HUES64 (cell line): ENCODE results near the gene NR5A1.

ENCODE experiments used
- H3K27ac ChIP-seq: 2 replicates; pipeline ENCODE4 v1.7.0; 2013; ENCODE audit warnings: low read depth, low read length, inconsistent platforms
- H3K27me3 ChIP-seq: 2 replicates; pipeline ENCODE4 v1.6.1; 2013; ENCODE audit warnings: mild to moderate bottlenecking, low read length; ENCODE audit not compliant: insufficient read depth
- H3K36me3 ChIP-seq: 2 replicates; pipeline ENCODE4 v1.6.1; 2013; ENCODE audit warnings: mild to moderate bottlenecking, low read length; ENCODE audit not compliant: insufficient read depth
- H3K4me1 ChIP-seq: 2 replicates; pipeline ENCODE4 v1.6.1; 2013; ENCODE audit warnings: mild to moderate bottlenecking, low read length, moderate library complexity; ENCODE audit not compliant: insufficient read depth
- H3K4me3 ChIP-seq: 2 replicates; pipeline ENCODE4 v1.5.1; 2013; ENCODE audit warnings: mild to moderate bottlenecking, low read length, moderate library complexity
- H3K9ac ChIP-seq: 2 replicates; pipeline ENCODE4 v1.6.1; 2013; ENCODE audit warnings: mild to moderate bottlenecking, low read depth, low read length
- H3K9me3 ChIP-seq: 2 replicates; pipeline ENCODE4 v1.6.1; 2013; ENCODE audit warnings: low read depth, low read length; ENCODE audit not compliant: insufficient read depth
- WGBS: fragments of 150-250, 120-280 bp; methylation state at CpG from one replicate; pipeline ENCODE4 v1.1.7; 2013; ENCODE audit warnings: missing lambda C conversion rate; 5-methylcytosine and 5-hydroxymethylcytosine counted together

The NR5A1 gene

GRCh38 chr9:124444166-124444565 lies 63.0 kb downstream of the NR5A1 start:
- no peaks in the 10 kb centered on the region for H3K9me3 ChIP-seq
- no peak overlapping the region for H3K9ac ChIP-seq
- H3K4me3 ChIP-seq = no peak overlapping the region
- H3K27me3 ChIP-seq = no peaks in the 10 kb centered on the region
- 80% methylated on average over 2 of the region's 3 CpGs for whole genome bisulfite sequencing
- no peaks in the 10 kb centered on the region for H3K4me1 ChIP-seq
- no peak overlapping the region for H3K27ac ChIP-seq
- no peaks in the 10 kb centered on the region for H3K36me3 ChIP-seq

GRCh38 chr9:124443625-124444024 lies 63.6 kb downstream of the NR5A1 start:
- H3K9ac ChIP-seq = no peak overlapping the region
- 95% methylated on average over 2 of the region's 2 CpGs for WGBS
- no peak overlapping the region for H3K27ac ChIP-seq
- no peaks in the 10 kb centered on the region for H3K9me3 ChIP-seq
- H3K4me1 ChIP-seq = no peaks in the 10 kb centered on the region
- H3K27me3 ChIP-seq = no peaks in the 10 kb centered on the region
- H3K36me3 ChIP-seq = no peaks in the 10 kb centered on the region
- H3K4me3 ChIP-seq = no peak overlapping the region

GRCh38 chr9:124442826-124443225 lies 64.4 kb downstream of the NR5A1 start:
- 92% methylated on average over 3 of the region's 3 CpGs for WGBS
- Histone ChIP-seq H3K27me3 (no peaks in the 10 kb centered on the region), H3K4me1 (no peaks in the 10 kb centered on the region), H3K4me3 (no peak overlapping the region), H3K9ac (no peak overlapping the region), H3K36me3 (no peaks in the 10 kb centered on the region), H3K27ac (no peak overlapping the region), H3K9me3 (no peaks in the 10 kb centered on the region)

GRCh38 chr9:124442379-124442778 lies 64.8 kb downstream of the NR5A1 start:
- Histone ChIP-seq H3K9me3 (no peaks in the 10 kb centered on the region), H3K36me3 (no peaks in the 10 kb centered on the region), H3K4me1 (no peaks in the 10 kb centered on the region), H3K9ac (no peak overlapping the region), H3K27me3 (no peaks in the 10 kb centered on the region), H3K27ac (no peak overlapping the region), H3K4me3 (no peak overlapping the region)

- H3K4me3 ChIP-seq = no peak overlapping the region
- no peaks in the 10 kb centered on the region for H3K27me3 ChIP-seq
- H3K27ac ChIP-seq = no peak overlapping the region
- no peaks in the 10 kb centered on the region for H3K36me3 ChIP-seq
- H3K9me3 ChIP-seq = no peaks in the 10 kb centered on the region
- H3K4me1 ChIP-seq = no peaks in the 10 kb centered on the region
- H3K9ac ChIP-seq = no peak overlapping the region
- 91% methylated on average over 16 of the region's 16 CpGs for WGBS
Observed at GRCh38 chr9:124441291-124441690, 65.9 kb downstream of the NR5A1 start.

- no peaks in the 10 kb centered on the region for H3K27me3 ChIP-seq
- H3K4me1 ChIP-seq = no peaks in the 10 kb centered on the region
- H3K36me3 ChIP-seq = no peaks in the 10 kb centered on the region
- H3K9ac ChIP-seq = no peak overlapping the region
- no peaks in the 10 kb centered on the region for H3K9me3 ChIP-seq
- no peak overlapping the region for H3K4me3 ChIP-seq
- no peak overlapping the region for H3K27ac ChIP-seq
- WGBS = 89% methylated on average over 10 of the region's 10 CpGs
Observed at GRCh38 chr9:124440786-124441185, 66.4 kb downstream of the NR5A1 start.

GRCh38 chr9:124439686-124440243 lies 67.4 kb downstream of the NR5A1 start:
- Histone ChIP-seq H3K9ac (no peak overlapping the region), H3K36me3 (no peaks in the 10 kb centered on the region), H3K4me3 (no peak overlapping the region), H3K9me3 (no peaks in the 10 kb centered on the region), H3K27me3 (no peaks in the 10 kb centered on the region), H3K4me1 (no peaks in the 10 kb centered on the region), H3K27ac (no peak overlapping the region)
- WGBS = 89% methylated on average over 6 of the region's 6 CpGs

GRCh38 chr9:124439086-124439485 lies 68.1 kb downstream of the NR5A1 start:
- no peak overlapping the region for H3K9ac ChIP-seq
- H3K4me1 ChIP-seq = no peaks in the 10 kb centered on the region
- no peak overlapping the region for H3K27ac ChIP-seq
- no peaks in the 10 kb centered on the region for H3K36me3 ChIP-seq
- no peaks in the 10 kb centered on the region for H3K9me3 ChIP-seq
- 83% methylated on average over 1 of the region's 1 CpG for WGBS
- no peaks in the 10 kb centered on the region for H3K27me3 ChIP-seq
- H3K4me3 ChIP-seq = no peak overlapping the region

GRCh38 chr9:124438091-124438490 lies 69.1 kb downstream of the NR5A1 start:
- Histone ChIP-seq H3K36me3 (no peaks in the 10 kb centered on the region), H3K27me3 (no peaks in the 10 kb centered on the region), H3K9me3 (no peaks in the 10 kb centered on the region), H3K9ac (no peak overlapping the region), H3K4me3 (no peak overlapping the region), H3K27ac (no peak overlapping the region), H3K4me1 (no peaks in the 10 kb centered on the region)
- WGBS = 92% methylated on average over 9 of the region's 9 CpGs

- H3K9ac ChIP-seq = no peak overlapping the region
- H3K4me1 ChIP-seq = no peaks in the 10 kb centered on the region
- no peaks in the 10 kb centered on the region for H3K36me3 ChIP-seq
- H3K27ac ChIP-seq = no peak overlapping the region
- H3K4me3 ChIP-seq = no peak overlapping the region
- H3K9me3 ChIP-seq = no peaks in the 10 kb centered on the region
- no peaks in the 10 kb centered on the region for H3K27me3 ChIP-seq
- 95% methylated on average over 3 of the region's 3 CpGs for WGBS
Observed at GRCh38 chr9:124437086-124437485, 70.1 kb downstream of the NR5A1 start.

GRCh38 chr9:124436320-124436719 lies 70.9 kb downstream of the NR5A1 start:
- Histone ChIP-seq H3K9ac (no peak overlapping the region), H3K36me3 (no peaks in the 10 kb centered on the region), H3K9me3 (no peaks in the 10 kb centered on the region), H3K4me3 (no peak overlapping the region), H3K27me3 (no peaks in the 10 kb centered on the region), H3K4me1 (no peaks in the 10 kb centered on the region), H3K27ac (no peak overlapping the region)
